ENCODE data around the gene DAPL1.

DAPL1 gene

DNA sequence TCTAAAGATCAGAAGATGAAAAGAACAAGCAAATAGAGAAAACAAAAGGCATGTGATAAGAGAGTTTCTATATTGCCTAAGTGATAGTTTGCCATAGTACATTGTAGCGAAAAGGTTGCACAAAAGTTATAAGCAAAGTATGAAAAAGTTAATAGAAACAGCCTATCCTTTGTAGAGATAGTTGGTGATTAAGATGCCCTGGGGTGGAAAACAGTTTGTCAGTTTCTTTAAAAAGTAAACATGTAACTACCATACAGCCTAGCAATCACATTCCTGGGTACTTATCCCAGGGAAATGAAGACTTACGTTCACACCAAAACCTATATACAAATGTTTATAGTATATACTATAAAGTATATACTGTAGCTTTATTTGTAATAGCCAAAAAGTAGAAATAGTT is 16.9 kb upstream of the DAPL1 start:
- DNase-seq, result no peak

GRCh38 chr2:158779621-158780020 is 15.5 kb upstream of the DAPL1 start:
- no peak for DNase-seq

- no peak for DNase-seq
Observed at GRCh38 chr2:158781353-158781961, 13.7 kb upstream of the DAPL1 start.

- no peak for DNase-seq
Observed at GRCh38 chr2:158782136-158782535, 13.0 kb upstream of the DAPL1 start.

DNA sequence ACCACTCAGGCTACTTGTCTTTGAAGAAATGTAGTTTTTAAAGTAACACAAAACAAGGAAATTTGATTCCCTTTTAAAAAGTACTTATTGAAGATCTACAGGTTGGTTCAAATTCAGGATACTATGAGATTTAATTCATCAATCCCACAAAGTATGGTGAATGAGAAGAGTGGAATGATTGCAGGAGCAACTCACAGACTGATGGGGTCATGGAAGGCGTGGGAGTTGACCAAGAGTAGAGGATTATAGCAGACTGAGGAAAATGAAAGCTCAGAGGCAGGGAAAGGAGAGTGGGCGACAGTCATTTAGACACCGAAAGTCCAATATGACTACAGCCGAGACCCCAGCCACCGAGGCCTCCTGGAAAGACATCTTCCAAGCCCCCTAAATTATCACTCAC is 12.5 kb upstream of the DAPL1 start:
- DNase-seq, result no peak

- no peak for DNase-seq
Observed at GRCh38 chr2:158783923-158784322, 11.2 kb upstream of the DAPL1 start.

GRCh38 chr2:158786897-158787296 is 8.2 kb upstream of the DAPL1 start:
- DNase-seq, result no peak

DNA sequence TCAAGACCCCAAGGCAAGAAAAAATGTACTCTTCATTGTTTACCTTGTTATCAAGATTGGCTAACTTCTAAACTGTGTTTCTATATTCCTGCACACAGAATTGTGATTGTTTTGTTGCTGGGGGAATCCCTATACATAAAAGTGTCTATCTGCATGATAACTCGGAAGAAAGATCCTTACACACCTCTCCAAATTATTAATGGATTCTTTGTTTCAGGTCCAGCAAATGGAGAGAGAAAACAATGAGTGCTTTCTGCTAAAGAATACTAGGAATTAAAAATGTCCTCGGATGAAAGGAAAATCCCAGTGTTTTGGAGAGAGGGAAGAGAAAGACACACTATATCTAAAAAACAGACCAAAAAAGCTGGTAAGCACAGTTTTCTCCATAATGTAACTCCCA is 6.2 kb upstream of the DAPL1 start:
- no peak for DNase-seq

DNA sequence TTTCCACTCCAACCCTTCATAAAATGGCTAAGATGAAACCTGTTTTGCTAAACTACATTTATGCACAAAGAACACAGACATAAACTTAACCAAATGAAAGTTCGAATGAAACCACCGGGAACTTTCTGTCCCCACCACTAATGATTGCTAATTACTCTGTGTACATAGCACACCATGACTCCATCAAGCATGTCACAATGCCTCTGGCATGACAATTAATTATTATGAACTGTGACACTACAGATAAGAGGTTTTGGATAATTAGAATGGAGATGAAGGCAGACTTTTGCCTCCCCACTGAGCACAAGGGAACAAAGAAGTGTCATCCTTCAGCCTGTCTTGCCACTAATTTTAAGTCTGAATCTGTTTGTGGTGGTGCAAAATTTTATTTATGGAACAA is 1.5 kb downstream of the DAPL1 start:
- DNase-seq, result no peak

DNA sequence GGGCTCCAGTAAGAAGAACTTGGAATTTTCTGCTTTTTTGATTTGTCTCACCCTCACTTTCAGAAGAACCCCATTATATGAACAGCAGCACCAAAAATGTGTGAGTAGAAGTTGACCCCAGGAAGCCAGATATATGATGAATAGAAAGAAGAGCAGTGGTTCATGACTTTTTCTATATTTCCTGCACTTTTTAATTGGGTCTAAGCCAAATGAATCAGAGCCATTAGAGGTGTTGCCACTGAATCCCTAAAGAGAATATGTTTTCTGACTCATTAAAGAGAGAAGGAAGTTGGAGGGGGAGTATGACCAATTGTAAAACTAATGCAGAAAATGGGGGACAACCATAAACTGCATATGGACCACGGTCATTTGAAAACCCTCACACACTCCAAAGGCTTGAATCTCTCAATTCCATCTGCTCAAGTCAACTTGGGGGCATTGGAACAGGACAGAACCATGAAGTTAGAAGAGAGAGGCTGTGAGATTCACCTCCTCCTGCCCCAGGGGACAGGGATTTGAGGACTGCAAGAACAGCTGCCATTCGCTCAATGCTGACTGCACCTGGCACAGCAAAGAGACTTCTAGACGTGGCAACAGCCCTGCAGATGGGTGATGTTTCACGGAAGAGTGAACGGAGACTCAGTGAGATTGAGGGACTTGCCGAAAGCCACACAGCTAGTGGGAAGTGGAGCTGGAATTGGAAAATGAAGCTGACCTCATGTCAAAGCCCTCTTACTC is 3.0 kb downstream of the DAPL1 start:
- no peak for DNase-seq

DNA sequence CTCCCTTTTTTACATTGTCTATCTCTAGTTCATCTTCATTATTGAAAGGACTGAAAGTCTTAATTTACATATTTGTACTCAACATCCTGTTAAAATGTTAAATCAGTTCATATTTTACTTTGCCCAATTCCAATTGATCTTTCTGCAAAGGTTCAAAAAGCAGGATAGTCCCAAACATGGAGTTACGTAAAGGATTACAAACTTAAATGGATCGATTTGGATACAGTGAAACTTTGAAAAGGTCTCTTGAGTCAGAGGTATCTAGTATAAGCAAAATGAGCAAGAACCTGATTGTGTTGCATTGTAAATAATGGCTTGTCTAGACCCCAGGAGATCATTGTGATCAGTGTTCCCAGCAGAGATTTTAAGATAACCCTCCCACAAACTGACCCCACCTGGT is 4.1 kb downstream of the DAPL1 start:
- DNase-seq, result no peak

- DNase-seq, result no peak
Observed at GRCh38 chr2:158803506-158803905, 8.4 kb downstream of the DAPL1 start.

DNA sequence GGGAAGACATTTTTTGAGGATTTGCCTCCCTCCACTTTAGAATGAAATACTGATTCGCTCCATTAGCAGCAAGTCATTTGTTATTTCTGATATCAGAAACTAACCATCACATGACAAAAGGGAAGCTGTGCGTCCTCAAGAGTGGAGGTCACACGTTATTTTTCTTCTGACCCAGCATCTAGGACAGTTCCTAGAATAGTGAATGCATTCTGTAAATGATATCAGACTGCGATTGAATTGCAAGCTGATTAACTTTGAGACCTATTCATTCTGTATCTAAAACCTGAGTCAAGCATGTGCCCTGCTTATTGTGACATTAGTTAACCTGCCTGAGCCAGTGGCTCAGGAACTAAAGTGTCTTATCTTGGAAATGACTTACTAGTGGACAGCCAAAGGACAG is 10.1 kb downstream of the DAPL1 start:
- no peak for DNase-seq

- no peak for DNase-seq
Observed at GRCh38 chr2:158805936-158806335, 10.8 kb downstream of the DAPL1 start.

DNA sequence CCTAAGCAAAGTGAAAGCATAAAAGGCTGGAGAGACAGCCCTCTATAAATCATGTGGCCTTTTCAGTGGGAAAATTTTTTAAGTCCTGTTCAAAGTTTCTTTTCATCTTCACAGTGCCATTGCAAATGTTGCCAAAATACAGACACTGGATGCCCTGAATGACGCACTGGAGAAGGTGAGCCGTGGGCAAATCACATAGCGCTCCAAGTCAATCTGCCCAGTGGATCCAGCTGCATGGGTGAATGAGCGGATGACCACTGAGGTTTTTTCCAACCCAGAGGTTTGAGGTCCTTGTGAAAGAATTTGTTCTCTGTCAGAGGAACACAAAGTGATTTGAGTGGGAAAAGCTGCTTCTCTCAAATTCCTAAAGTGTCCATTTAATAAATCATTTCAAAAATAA is 11.8 kb downstream of the DAPL1 start:
- no peak for DNase-seq

- no peak for DNase-seq
Observed at GRCh38 chr2:158808426-158808825, 13.3 kb downstream of the DAPL1 start.

DNA sequence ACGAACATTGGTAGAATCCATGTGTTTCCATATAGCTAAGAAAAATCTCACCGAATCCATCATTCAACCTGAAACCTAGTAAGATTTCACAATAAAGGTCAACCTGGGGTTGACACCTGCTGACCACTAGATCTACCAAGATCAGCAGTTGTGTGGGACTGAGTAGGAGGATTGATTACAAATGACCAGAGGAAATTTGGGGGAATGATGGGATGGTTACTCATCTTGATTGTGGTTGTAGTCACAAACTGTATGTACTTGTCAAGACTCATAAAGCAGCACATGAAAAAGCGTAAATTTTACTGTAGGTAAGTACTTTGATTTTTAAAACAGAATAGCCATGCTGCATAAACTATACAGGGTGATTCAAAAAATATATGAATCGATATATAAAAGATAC is 14.7 kb downstream of the DAPL1 start:
- DNase-seq, result no peak

GRCh38 chr2:158810731-158811460 is 15.8 kb downstream of the DAPL1 start:
- no peak for DNase-seq

- no peak for DNase-seq
Observed at GRCh38 chr2:158815166-158815565, 20.0 kb downstream of the DAPL1 start.

- DNase-seq, result no peak
Observed at GRCh38 chr2:158815658-158816057, 20.5 kb downstream of the DAPL1 start.

- DNase-seq, result no peak
Observed at GRCh38 chr2:158817588-158817987, 22.5 kb downstream of the DAPL1 start.

GRCh38 chr2:158818511-158818910 is 23.4 kb downstream of the DAPL1 start:
- DNase-seq, result no peak

DNA sequence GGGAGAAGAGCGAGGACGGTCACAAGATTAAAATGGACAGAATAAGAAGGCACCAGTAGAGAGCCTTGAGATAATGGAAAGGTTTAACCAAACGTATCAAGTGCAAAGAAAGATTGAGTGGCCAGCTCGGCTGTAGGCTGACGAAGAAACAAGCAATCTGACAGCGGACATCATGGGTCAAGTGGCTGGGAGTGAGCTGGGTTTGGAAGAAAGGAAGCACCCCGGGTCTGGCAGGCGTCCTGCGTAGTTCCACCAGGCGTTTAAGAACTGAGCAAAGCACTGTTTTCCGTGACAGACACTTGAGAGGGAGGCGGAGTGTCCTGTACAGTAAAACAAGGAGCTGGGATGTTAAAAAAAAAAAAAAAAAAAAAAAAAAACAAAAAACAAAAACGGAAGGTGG is 27.1 kb downstream of the DAPL1 start:
- DNase-seq, result no peak

DNA sequence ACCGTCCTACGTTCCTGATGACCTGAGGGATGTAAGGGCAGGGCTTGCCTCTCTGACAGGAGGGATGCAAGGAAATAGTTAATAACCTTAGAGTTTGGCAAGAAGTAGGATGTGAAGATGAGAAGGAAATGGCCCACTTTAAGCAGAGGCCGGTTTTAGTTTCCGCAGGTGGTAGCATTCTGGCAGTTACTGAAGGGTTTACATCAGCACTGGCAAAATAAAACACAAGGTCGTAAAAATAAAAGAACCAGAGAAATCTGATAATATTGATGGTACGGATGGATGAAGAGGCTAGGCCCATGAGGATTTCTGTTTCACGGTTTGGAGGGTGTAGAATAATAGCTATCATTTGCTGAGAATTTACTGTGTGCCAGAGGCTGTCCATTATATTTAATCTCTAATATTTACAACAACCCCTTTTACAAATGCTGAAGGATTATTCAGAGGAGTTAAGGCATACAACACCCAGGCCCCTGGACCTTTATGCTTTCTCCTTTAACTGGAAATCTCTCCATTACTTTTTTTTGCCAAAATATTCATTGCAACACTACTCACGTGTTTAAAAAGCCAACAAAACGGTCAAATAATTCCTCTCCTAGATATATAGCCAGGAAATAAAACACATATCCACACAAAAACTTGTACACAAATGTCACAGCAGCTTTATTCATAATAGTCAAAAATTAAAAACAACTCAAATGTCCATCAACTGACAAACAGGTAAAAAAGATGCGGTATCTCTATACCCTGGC is 28.5 kb downstream of the DAPL1 start:
- DNase-seq, result no peak

Measured in hematopoietic multipotent progenitor cell treated with erythropoietin and hydrocortisone succinate and interleukin-3 and kit ligand, for 8 days (in vitro differentiated cells).